Astrocyte (in vitro differentiated cells and primary cell): ENCODE measurements around the gene FAM168A. TPM values are rescaled to one million over a fixed set of nuclear protein-coding genes. Genes with fewer than 3 reads are reported as not detected.
A peak's percentile ranks its signal among the peaks of the same experiment; 100 is the strongest.

Experiments used
- DNase-seq: peaks from one replicate; pipeline ENCODE4 v3.0.0-alpha.2; 2010; ENCODE audit warnings: low read depth
- FAIRE-seq: peaks from 2 replicates; lab custom pipeline; 2011; peaks lifted over from hg19 to GRCh38; lab: Jason Lieb, UNC
- H2AFZ ChIP-seq: 2 replicates; pipeline ENCODE4 v1.6.0; 2012; ENCODE audit warnings: low read depth, low read length, inconsistent platforms
- H3K27ac ChIP-seq: 2 replicates; pipeline ENCODE4 v1.5.1; 2011; ENCODE audit warnings: low read depth, low read length, inconsistent platforms
- H3K27me3 ChIP-seq: 2 replicates; pipeline ENCODE4 v1.6.0; 2011; ENCODE audit warnings: low read length, inconsistent platforms; ENCODE audit not compliant: insufficient read depth
- H3K36me3 ChIP-seq: 2 replicates; pipeline ENCODE4 v1.5.1; 2011; ENCODE audit warnings: low read length, inconsistent platforms; ENCODE audit not compliant: insufficient read depth
- H3K4me1 ChIP-seq: 2 replicates; pipeline ENCODE4 v1.5.1; 2011; ENCODE audit warnings: low read length, inconsistent platforms; ENCODE audit not compliant: insufficient read depth
- H3K4me2 ChIP-seq: 2 replicates; pipeline ENCODE4 v1.6.0; 2012; ENCODE audit warnings: low read length, inconsistent platforms
- H3K4me3 ChIP-seq: 2 replicates; pipeline ENCODE4 v1.5.1; 2011; ENCODE audit warnings: low read depth, mild to moderate bottlenecking, low read length, inconsistent platforms; ENCODE audit not compliant: insufficient read depth
- H3K79me2 ChIP-seq: 2 replicates; pipeline ENCODE4 v1.6.0; 2012; ENCODE audit warnings: mild to moderate bottlenecking, low read length, inconsistent platforms; ENCODE audit not compliant: insufficient read depth
- H3K9ac ChIP-seq: 2 replicates; pipeline ENCODE4 v1.6.0; 2012; ENCODE audit warnings: mild to moderate bottlenecking, low read length, inconsistent platforms
- H3K9me3 ChIP-seq: 2 replicates; pipeline ENCODE4 v1.5.1; 2012; ENCODE audit warnings: low read depth, mild to moderate bottlenecking, low read length, inconsistent platforms; ENCODE audit not compliant: insufficient read depth
- H4K20me1 ChIP-seq: 2 replicates; pipeline ENCODE4 v1.6.0; 2012; ENCODE audit warnings: low read length, inconsistent platforms; ENCODE audit not compliant: insufficient read depth
- H3K27ac Mint-ChIP-seq: one replicate; pipeline ENCODE4 v1.8.0; 2021; ENCODE audit warnings: mild to moderate bottlenecking, mixed read lengths; ENCODE audit not compliant: unreplicated experiment
- H3K27me3 Mint-ChIP-seq: one replicate; pipeline ENCODE4 v1.8.0; 2021; ENCODE audit warnings: low read depth, mixed read lengths; ENCODE audit not compliant: unreplicated experiment
- H3K36me3 Mint-ChIP-seq: one replicate; pipeline ENCODE4 v1.8.0; 2021; ENCODE audit warnings: low read depth, mixed read lengths; ENCODE audit not compliant: unreplicated experiment
- H3K4me1 Mint-ChIP-seq: one replicate; pipeline ENCODE4 v1.8.0; 2021; ENCODE audit warnings: low read depth, mixed read lengths; ENCODE audit not compliant: unreplicated experiment
- H3K4me3 Mint-ChIP-seq: one replicate; pipeline ENCODE4 v1.8.0; 2021; ENCODE audit warnings: mild to moderate bottlenecking, moderate library complexity, mixed read lengths; ENCODE audit not compliant: unreplicated experiment
- H3K9me3 Mint-ChIP-seq: one replicate; pipeline ENCODE4 v1.8.0; 2021; ENCODE audit warnings: mild to moderate bottlenecking, mixed read lengths; ENCODE audit not compliant: unreplicated experiment
- EZH2 ChIP-seq: IDR thresholded peaks from 2 replicates; pipeline ENCODE4 v1.6.1; 2012; ENCODE audit warnings: mild to moderate bottlenecking, low read length, inconsistent platforms; ENCODE audit not compliant: insufficient read depth
- total RNA-seq: library from RNA; stranded (reverse); gene quantifications from 2 replicates; pipeline ENCODE4 v1.2.1, GENCODE V29; 2021
- TF ChIP-seq, protein P1 (sequence below): IDR thresholded peaks from 2 replicates; pipeline ENCODE4 v1.5.1; 2011; ENCODE audit warnings: low read depth, mild to moderate bottlenecking, inconsistent platforms, low read length, moderate library complexity; ENCODE audit not compliant: insufficient read depth

The FAM168A gene
- total RNA-seq, 1 donor from 2014 or later, result 44.8 TPM

DNA sequence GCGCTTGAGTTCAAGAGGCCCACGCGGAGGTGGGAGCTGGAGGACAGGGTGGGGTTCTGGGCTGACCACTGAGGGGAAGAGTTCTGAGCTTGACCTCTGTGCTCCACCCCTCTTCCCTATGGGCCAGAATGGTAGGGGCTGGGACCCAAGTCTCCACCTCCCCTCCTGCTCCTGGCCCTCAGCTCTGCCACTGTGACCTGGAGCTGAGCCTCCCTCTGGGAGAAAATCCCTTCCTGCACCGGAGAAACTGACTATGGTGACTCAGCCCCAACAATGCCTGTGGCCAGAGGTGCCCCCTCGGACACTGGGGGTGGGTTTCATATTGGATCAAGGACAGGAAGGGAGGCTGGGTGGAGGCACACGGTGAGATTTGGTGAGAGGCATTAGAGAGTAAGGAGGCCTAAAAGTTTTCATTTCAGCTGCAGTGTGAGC lies 198.7 kb downstream of the FAM168A start:
- H3K4me1 Mint-ChIP-seq, result peaks cover 15% of the 10 kb centered on the region
- H3K4me1 ChIP-seq, result peaks cover 15% of the 10 kb centered on the region
- no peak overlapping the region for H3K4me3 Mint-ChIP-seq
- peak overlapping the region; percentile 13 for H3K27ac Mint-ChIP-seq
- no peaks in the 10 kb centered on the region for H3K9me3 Mint-ChIP-seq
- no peak overlapping the region for H2AFZ ChIP-seq
- FAIRE-seq (peak; percentile 45), DNase-seq (no peak)
- H4K20me1 ChIP-seq, result peaks cover 7% of the 10 kb centered on the region
- TF ChIP-seq, protein P1, sequence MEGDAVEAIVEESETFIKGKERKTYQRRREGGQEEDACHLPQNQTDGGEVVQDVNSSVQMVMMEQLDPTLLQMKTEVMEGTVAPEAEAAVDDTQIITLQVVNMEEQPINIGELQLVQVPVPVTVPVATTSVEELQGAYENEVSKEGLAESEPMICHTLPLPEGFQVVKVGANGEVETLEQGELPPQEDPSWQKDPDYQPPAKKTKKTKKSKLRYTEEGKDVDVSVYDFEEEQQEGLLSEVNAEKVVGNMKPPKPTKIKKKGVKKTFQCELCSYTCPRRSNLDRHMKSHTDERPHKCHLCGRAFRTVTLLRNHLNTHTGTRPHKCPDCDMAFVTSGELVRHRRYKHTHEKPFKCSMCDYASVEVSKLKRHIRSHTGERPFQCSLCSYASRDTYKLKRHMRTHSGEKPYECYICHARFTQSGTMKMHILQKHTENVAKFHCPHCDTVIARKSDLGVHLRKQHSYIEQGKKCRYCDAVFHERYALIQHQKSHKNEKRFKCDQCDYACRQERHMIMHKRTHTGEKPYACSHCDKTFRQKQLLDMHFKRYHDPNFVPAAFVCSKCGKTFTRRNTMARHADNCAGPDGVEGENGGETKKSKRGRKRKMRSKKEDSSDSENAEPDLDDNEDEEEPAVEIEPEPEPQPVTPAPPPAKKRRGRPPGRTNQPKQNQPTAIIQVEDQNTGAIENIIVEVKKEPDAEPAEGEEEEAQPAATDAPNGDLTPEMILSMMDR, result no peak
- TF ChIP-seq EZH2, result no peak
- H3K4me3 ChIP-seq, result no peak overlapping the region
- peak overlapping the region; percentile 6 for H3K4me2 ChIP-seq
- H3K27me3 ChIP-seq, result no peaks in the 10 kb centered on the region
- no peaks in the 10 kb centered on the region for H3K79me2 ChIP-seq
- H3K27me3 Mint-ChIP-seq, result no peaks in the 10 kb centered on the region
- H3K36me3 Mint-ChIP-seq, result peaks cover 4% of the 10 kb centered on the region
- no peaks in the 10 kb centered on the region for H3K9me3 ChIP-seq
- no peaks in the 10 kb centered on the region for H3K36me3 ChIP-seq
- no peak overlapping the region for H3K27ac ChIP-seq
- no peak overlapping the region for H3K9ac ChIP-seq

DNA sequence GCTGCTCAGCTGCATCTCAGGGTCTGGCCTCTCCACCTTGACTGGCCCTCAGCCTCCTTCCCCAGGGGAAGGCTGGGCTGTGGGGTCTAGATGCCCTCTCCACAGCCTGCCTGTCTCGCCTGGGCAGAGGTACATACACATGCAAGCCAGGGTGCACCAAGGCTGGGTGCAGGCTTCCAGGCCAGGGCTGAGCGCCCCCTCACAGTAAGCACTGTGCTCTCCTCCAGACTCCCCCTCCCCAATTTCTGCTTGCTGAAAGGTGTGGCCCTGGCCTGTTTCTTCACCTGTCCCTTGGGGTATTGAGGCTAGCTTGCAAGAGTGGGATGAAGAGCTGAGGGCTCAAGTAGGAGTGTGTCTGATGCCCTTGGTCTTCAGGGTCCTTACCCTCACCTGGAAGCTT lies 199.2 kb downstream of the FAM168A start:
- H3K27ac Mint-ChIP-seq, result no peak overlapping the region
- no peak for TF ChIP-seq EZH2
- TF ChIP-seq, protein P1, result no peak

DNA sequence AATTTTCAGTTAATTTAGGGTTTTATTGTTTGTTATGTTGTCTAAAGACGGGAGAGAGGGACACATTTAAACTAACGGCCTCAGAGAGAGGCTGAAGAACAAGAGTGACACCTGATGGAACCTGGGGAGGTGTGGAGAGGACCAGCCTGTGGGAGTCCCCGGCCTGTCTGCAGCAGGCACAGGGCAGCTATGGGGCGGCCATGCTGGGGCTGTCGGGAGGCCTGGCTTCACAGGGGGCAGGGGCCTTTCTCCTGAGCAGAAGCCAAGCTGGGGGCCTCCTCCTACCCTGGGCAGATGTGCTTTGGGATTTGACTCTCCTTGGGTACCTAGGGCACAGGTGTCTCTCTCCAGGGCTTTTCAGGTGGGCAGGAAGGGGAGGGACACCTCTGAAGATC lies 199.8 kb downstream of the FAM168A start:
- H3K9me3 Mint-ChIP-seq, result no peaks in the 10 kb centered on the region
- no peaks in the 10 kb centered on the region for H3K79me2 ChIP-seq
- no peak overlapping the region for H3K9ac ChIP-seq
- H3K27me3 Mint-ChIP-seq, result no peaks in the 10 kb centered on the region
- DNase-seq, result no peak
- peaks cover 15% of the 10 kb centered on the region for H4K20me1 ChIP-seq
- no peaks in the 10 kb centered on the region for H3K27me3 ChIP-seq
- H3K4me1 Mint-ChIP-seq, result peaks cover 18% of the 10 kb centered on the region
- H3K27ac ChIP-seq, result no peak overlapping the region
- TF ChIP-seq EZH2, result no peak
- TF ChIP-seq, protein P1, result no peak
- no peak overlapping the region for H3K4me3 Mint-ChIP-seq
- H3K27ac Mint-ChIP-seq, result no peak overlapping the region
- FAIRE-seq, result no peak
- H3K4me2 ChIP-seq, result no peak overlapping the region
- H3K4me3 ChIP-seq, result no peak overlapping the region
- no peak overlapping the region for H2AFZ ChIP-seq
- H3K36me3 ChIP-seq, result no peaks in the 10 kb centered on the region
- H3K36me3 Mint-ChIP-seq, result peaks cover 2% of the 10 kb centered on the region
- H3K4me1 ChIP-seq, result peaks cover 19% of the 10 kb centered on the region
- no peaks in the 10 kb centered on the region for H3K9me3 ChIP-seq

More for the DNA sequence above, 199.2 kb downstream of the FAM168A start:
- peaks cover 2% of the 10 kb centered on the region for H3K36me3 Mint-ChIP-seq
- H3K27ac ChIP-seq, result no peak overlapping the region
- H3K9me3 Mint-ChIP-seq, result no peaks in the 10 kb centered on the region
- H3K9me3 ChIP-seq, result no peaks in the 10 kb centered on the region
- peaks cover 15% of the 10 kb centered on the region for H3K4me1 Mint-ChIP-seq
- H3K4me3 ChIP-seq, result no peak overlapping the region
- H3K36me3 ChIP-seq, result no peaks in the 10 kb centered on the region
- no peak overlapping the region for H3K4me3 Mint-ChIP-seq
- peaks cover 9% of the 10 kb centered on the region for H4K20me1 ChIP-seq
- no peaks in the 10 kb centered on the region for H3K27me3 ChIP-seq
- H3K79me2 ChIP-seq, result no peaks in the 10 kb centered on the region
- H3K27me3 Mint-ChIP-seq, result no peaks in the 10 kb centered on the region
- peaks cover 15% of the 10 kb centered on the region for H3K4me1 ChIP-seq
- no peak overlapping the region for H2AFZ ChIP-seq
- no peak for DNase-seq
- H3K9ac ChIP-seq, result no peak overlapping the region
- H3K4me2 ChIP-seq, result peak overlapping the region; percentile 6
- no peak for FAIRE-seq
